HepG2 (cell line): ENCODE measurements around the gene KRTAP10-5. TPM values are rescaled to one million over a fixed set of nuclear protein-coding genes. Genes with fewer than 3 reads are reported as not detected.

Source experiments
- ATAC-seq: fragments of 200-7000 bp; cut with Tn5 transposase; 3 replicates; pipeline ENCODE4 v1.9.1; 2020; ENCODE audit warnings: mild to moderate bottlenecking, moderate library complexity
- BruUV-seq: library from RNA; stranded (reverse); fragments of 400-500 nt; replicated peaks from 2 replicates; lab custom pipeline; 2021; lab: Mats Ljungman, UMichigan
- CTCF ChIA-PET: fragments of 300-600 bp; formaldehyde crosslinking; extraction: SDS; loops from one replicate; lab custom pipeline; 2021; ENCODE audit warnings: low total read pairs, inconsistent platforms, low intra/inter-chr PET ratio; lab: Yijun Ruan, JAX
- POLR2A ChIA-PET: fragments of 350-600 bp; sonication (Branson Sonifier 250); formaldehyde crosslinking; loops from one replicate; lab custom pipeline; 2020; ENCODE audit warnings: antibody characterized with exemption, inconsistent platforms; lab: Yijun Ruan, JAX
- DNase-seq: peaks from one replicate; pipeline ENCODE4 v3.0.0-alpha.2; 2015; ENCODE audit warnings: low spot score
- FAIRE-seq: peaks from 3 replicates; lab custom pipeline; 2011; peaks lifted over from hg19 to GRCh38; lab: Jason Lieb, UNC
- H2AFZ ChIP-seq: one replicate; pipeline ENCODE4 v1.6.1; 2011; ENCODE audit warnings: low read length, inconsistent platforms
- H3K27ac ChIP-seq: fragments of 300-600 bp; 3 replicates; pipeline ENCODE4 v1.8.0; 2011; ENCODE audit warnings: mixed run types, mild to moderate bottlenecking, mixed read lengths, low read length, inconsistent platforms; ENCODE audit not compliant: insufficient read depth; ENCODE audit errors: extremely low read length
- H3K27me3 ChIP-seq, 2 experiments: fragments of 200-600 bp in 1 of 2; 2 replicates in 1 of 2; 3 replicates in 1 of 2; pipeline versions ENCODE4 v1.6.0 to v1.8.0; 2011; ENCODE audit warnings: low read length in 2 of 2, mild to moderate bottlenecking in 2 of 2, moderate library complexity in 2 of 2, inconsistent platforms in 1 of 2; ENCODE audit not compliant: insufficient read depth in 2 of 2, control insufficient read depth in 1 of 2
- H3K36me3 ChIP-seq, 2 experiments: fragments of 200-600 bp in 1 of 2; replicated peaks in 1 of 2; 2 replicates in 1 of 2; 3 replicates in 1 of 2; pipeline versions ENCODE4 v1.5.1 to v1.8.0; 2011; ENCODE audit warnings: low read length in 2 of 2, inconsistent platforms in 1 of 2; ENCODE audit not compliant: insufficient read depth in 2 of 2, control insufficient read depth in 1 of 2
- H3K4me1 ChIP-seq: 2 replicates; pipeline ENCODE4 v1.5.1; 2012; ENCODE audit warnings: low read length, inconsistent platforms; ENCODE audit not compliant: insufficient read depth
- H3K4me2 ChIP-seq: 2 replicates; pipeline ENCODE4 v1.6.0; 2011; ENCODE audit warnings: low read depth, low read length, inconsistent platforms
- H3K4me3 ChIP-seq, 3 experiments: fragments of 200-600 bp in 1 of 3; sonication (generic), shearing (Covaris generic) in 1 of 3; replicated peaks in 1 of 3; 2 replicates each; pipeline ENCODE4 v1.5.1; 2011 to 2016; ENCODE audit warnings: low read length in 3 of 3, inconsistent platforms in 2 of 3, low read depth in 2 of 3, mild to moderate bottlenecking in 2 of 3, control low read depth in 1 of 3, mixed read lengths in 1 of 3; ENCODE audit not compliant: insufficient read depth in 1 of 3
- H3K79me2 ChIP-seq: one replicate; pipeline ENCODE4 v1.6.1; 2011; ENCODE audit warnings: low read length, inconsistent platforms; ENCODE audit not compliant: insufficient read depth
- H3K9ac ChIP-seq: 2 replicates; pipeline ENCODE4 v1.6.0; 2011; ENCODE audit warnings: mild to moderate bottlenecking, low read depth, low read length, inconsistent platforms; ENCODE audit not compliant: insufficient read depth
- H3K9me3 ChIP-seq: 2 replicates; pipeline ENCODE4 v1.5.1; 2012; ENCODE audit warnings: mild to moderate bottlenecking, low read length
- H4K20me1 ChIP-seq: 2 replicates; pipeline ENCODE4 v1.6.0; 2011; ENCODE audit warnings: inconsistent platforms, mild to moderate bottlenecking, low read length, moderate library complexity; ENCODE audit not compliant: insufficient read depth
- AGO2 ChIP-seq: fragments of 200-400 bp; formaldehyde crosslinking; optimal IDR thresholded peaks from 2 replicates; pipeline ENCODE3; 2017; ENCODE audit warnings: mild to moderate bottlenecking, low read depth, low read length, moderate library complexity
- HMG20A ChIP-seq: IDR thresholded peaks from 2 replicates; pipeline ENCODE4 v1.6.1; 2016; ENCODE audit warnings: borderline replicate concordance
- KDM1A ChIP-seq: IDR thresholded peaks from 2 replicates; pipeline ENCODE4 v1.6.1; 2016; ENCODE audit warnings: missing compliant biosample characterization
- NCOA5 ChIP-seq: sonication (generic); formaldehyde crosslinking; IDR thresholded peaks from 2 replicates; pipeline ENCODE4 v1.4.0; 2020; ENCODE audit warnings: missing genetic modification reagents
- POLR2AphosphoS5 ChIP-seq: IDR thresholded peaks from 2 replicates; pipeline ENCODE4 v1.6.1; 2012; ENCODE audit warnings: low read depth, low read length
- SIN3B ChIP-seq: fragments of 150-350 bp; IDR thresholded peaks from 2 replicates; pipeline ENCODE4 v1.6.1; 2014; ENCODE audit warnings: low read length
- SMAD3 ChIP-seq: sonication (generic); formaldehyde crosslinking; IDR thresholded peaks from 2 replicates; pipeline ENCODE4 v1.4.0; 2020; ENCODE audit warnings: missing genetic modification reagents
- ZFYVE20 ChIP-seq: sonication (generic); formaldehyde crosslinking; IDR thresholded peaks from 2 replicates; pipeline ENCODE4 v1.8.0; 2023; ENCODE audit warnings: low read depth, mild to moderate bottlenecking, moderate library complexity, missing genetic modification reagents, borderline replicate concordance
- ZNF34 ChIP-seq: sonication (generic); formaldehyde crosslinking; IDR thresholded peaks from 2 replicates; pipeline ENCODE4 v1.4.0; 2020; ENCODE audit warnings: mild to moderate bottlenecking, missing genetic modification reagents, borderline replicate concordance
- ZSCAN12 ChIP-seq: sonication (generic); formaldehyde crosslinking; IDR thresholded peaks from 2 replicates; pipeline ENCODE4 v1.9.0; 2021; ENCODE audit warnings: mild to moderate bottlenecking, missing genetic modification reagents
- WGBS: methylation state at CpG from one replicate; pipeline ENCODE4 v1.1.6; 2017; ENCODE audit warnings: low lambda C conversion rate; 5-methylcytosine and 5-hydroxymethylcytosine counted together
- in situ Hi-C: cut with HindIII; loops from 2 replicates; pipeline ENCODE4 v1.10.0; 2017; ENCODE audit warnings: low pct_unique_long_range_greater_than_20kb; ENCODE audit not compliant: extremely low pct_ligation_motif_present
- intact Hi-C: fragments of 100-400 bp; cut with micrococcal nuclease; formaldehyde crosslinking; loops from one replicate; pipeline ENCODE4 v1.10.0; 2022; ENCODE audit not compliant: unreplicated experiment
- polyA plus RNA-seq, 8 experiments: library from polyadenylated mRNA; depleted of rRNA in 3 of 8; stranded (reverse) in 7 of 8; unstranded in 1 of 8; fragments of >200 nt; fragmentation: Illumina TruSeq in 4 of 8; extraction: Trizol in 4 of 8; gene quantifications; 2 replicates each; pipeline versions ENCODE4 v1.2.1 to v1.2.3, GENCODE V29; 2011 to 2016; ENCODE audit warnings: low read depth in 4 of 8, missing spikeins in 1 of 8, mixed read lengths in 1 of 8; ENCODE audit not compliant: insufficient read depth in 1 of 8
- total RNA-seq, 5 experiments: library from RNA; depleted of rRNA; stranded (reverse); fragments of >200 nt; fragmentation: Illumina TruSeq; extraction: Trizol; gene quantifications; 2 replicates each; pipeline ENCODE4 v1.2.3, GENCODE V29; 2016; ENCODE audit warnings: low read depth in 1 of 5
- TF ChIP-seq, protein P1 (sequence below): sonication (generic); formaldehyde crosslinking; IDR thresholded peaks from 2 replicates; pipeline ENCODE4 v1.4.0; 2020; ENCODE audit warnings: mild to moderate bottlenecking, missing genetic modification reagents
- TF ChIP-seq, protein P2 (sequence below), 2 experiments: sonication (generic) in 1 of 2; formaldehyde crosslinking in 1 of 2; IDR thresholded peaks; 2 replicates each; pipeline versions ENCODE4 v1.4.0 to v1.6.1; 2018 to 2020; ENCODE audit warnings: missing genetic modification reagents in 2 of 2, borderline replicate concordance in 1 of 2, low read depth in 1 of 2, mild to moderate bottlenecking in 1 of 2, missing biosample characterization in 1 of 2

The KRTAP10-5 gene
- total and polyA plus RNA-seq, 2 of the 13 experiments (the other 11 are each of a cell fraction or from before 2014, with no cell fraction given) = not detected

DNA sequence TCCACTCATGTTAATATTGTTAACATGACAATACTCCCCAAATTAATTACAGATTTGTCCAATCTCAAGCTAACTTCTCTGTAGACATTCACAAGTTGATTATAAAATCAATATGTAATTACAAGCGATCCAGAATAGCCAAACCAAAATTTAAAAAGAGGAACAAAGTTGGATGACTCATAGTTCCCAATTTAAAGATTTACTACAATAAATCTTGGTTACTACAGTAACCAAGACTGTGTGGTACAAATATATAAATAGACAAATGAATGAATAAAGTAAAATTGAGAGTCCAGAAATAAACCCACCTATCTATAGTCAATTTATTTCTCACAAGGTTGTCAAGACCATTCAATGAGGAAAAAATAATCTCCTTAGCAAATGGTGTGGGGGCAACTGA lies 14.0 kb downstream of the KRTAP10-5 start:
- Histone ChIP-seq H3K36me3 (no peaks in the 10 kb centered on the region), H3K27ac (no peak overlapping the region), H3K9ac (no peak overlapping the region), H3K4me2 (no peak overlapping the region), H3K4me3 (no peak overlapping the region), H2AFZ (no peak overlapping the region), H4K20me1 (no peaks in the 10 kb centered on the region), H3K9me3 (peaks cover 5% of the 10 kb centered on the region), H3K79me2 (no peaks in the 10 kb centered on the region), H3K4me1 (no peaks in the 10 kb centered on the region), H3K27me3 (no peaks in the 10 kb centered on the region; a peak in 1 of 5 replicates)
- DNase-seq = no peak
- no peak for ATAC-seq
- in situ Hi-C loops (no loop called here), intact Hi-C loops (no loop called here)
- no peak for FAIRE-seq
- POLR2A ChIA-PET = no interaction called here
- no peak for TF ChIP-seq POLR2AphosphoS5
- no peak for TF ChIP-seq HMG20A
- no peak for TF ChIP-seq SIN3B
- 12% methylated on average over 1 of the region's 1 CpG for WGBS
- BruUV-seq = no TSS peak
- CTCF ChIA-PET = no interaction called here

DNA sequence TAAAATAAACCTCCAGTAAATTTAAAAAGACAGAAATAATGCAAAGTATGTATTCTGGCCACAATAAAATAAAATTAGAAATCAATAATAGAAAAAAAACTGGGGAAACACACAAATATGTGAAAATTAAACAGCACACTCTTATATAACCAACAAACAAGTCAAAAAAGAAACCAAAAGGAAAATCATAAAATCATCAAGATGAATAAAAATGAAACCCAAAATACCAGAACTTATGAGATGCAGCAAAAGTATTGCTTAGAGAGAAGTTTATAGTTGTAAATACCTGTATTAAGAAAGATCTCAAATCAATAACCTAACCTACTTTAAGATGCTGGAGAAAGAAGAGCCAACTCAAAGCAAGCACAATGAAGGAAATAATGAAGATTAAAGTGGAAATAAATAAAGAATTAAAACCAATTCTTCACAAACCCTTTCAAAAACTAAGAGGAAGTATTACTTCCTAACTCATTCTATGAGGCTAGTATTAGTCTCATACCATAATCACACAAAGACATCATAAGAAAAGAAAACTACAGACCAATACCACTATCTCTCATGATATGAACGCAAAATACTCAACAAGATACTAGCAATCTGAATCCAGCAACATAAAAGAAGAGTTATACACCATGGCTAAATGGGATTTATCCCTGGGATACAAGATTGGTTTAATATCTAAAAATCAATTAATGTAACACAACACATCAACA lies 15.4 kb downstream of the KRTAP10-5 start:
- in situ Hi-C loops (no loop called here), intact Hi-C loops (no loop called here)
- FAIRE-seq (no peak), ATAC-seq (no peak), DNase-seq (no peak)
- no peak overlapping the region for H3K4me3 ChIP-seq
- TF ChIP-seq AGO2 (no peak), NCOA5 (CRISPR knock-in tag) (no peak), KDM1A (CRISPR knock-in tag) (no peak), SMAD3 (no peak), ZSCAN12 (no peak), ZFYVE20 (no peak), ZNF34 (no peak)
- TF ChIP-seq, protein P1, sequence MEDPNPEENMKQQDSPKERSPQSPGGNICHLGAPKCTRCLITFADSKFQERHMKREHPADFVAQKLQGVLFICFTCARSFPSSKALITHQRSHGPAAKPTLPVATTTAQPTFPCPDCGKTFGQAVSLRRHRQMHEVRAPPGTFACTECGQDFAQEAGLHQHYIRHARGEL (CRISPR knock-in tag) = no peak
- TF ChIP-seq, protein P2, sequence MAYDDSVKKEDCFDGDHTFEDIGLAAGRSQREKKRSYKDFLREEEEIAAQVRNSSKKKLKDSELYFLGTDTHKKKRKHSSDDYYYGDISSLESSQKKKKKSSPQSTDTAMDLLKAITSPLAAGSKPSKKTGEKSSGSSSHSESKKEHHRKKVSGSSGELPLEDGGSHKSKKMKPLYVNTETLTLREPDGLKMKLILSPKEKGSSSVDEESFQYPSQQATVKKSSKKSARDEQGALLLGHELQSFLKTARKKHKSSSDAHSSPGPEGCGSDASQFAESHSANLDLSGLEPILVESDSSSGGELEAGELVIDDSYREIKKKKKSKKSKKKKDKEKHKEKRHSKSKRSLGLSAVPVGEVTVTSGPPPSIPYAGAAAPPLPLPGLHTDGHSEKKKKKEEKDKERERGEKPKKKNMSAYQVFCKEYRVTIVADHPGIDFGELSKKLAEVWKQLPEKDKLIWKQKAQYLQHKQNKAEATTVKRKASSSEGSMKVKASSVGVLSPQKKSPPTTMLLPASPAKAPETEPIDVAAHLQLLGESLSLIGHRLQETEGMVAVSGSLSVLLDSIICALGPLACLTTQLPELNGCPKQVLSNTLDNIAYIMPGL (CRISPR knock-in tag; IDR thresholded peaks at IDR 0.05; ENCODE audit: borderline replicate concordance in 1 of 2, low read depth in 1 of 2) = no peak
- H2AFZ ChIP-seq = no peak overlapping the region
- CTCF ChIA-PET = no interaction called here
- H4K20me1 ChIP-seq = no peaks in the 10 kb centered on the region
- BruUV-seq = no TSS peak
- H3K9me3 ChIP-seq = no peaks in the 10 kb centered on the region
- H3K79me2 ChIP-seq = no peaks in the 10 kb centered on the region
- no peaks in the 10 kb centered on the region for H3K4me1 ChIP-seq
- POLR2A ChIA-PET = no interaction called here
- H3K36me3 ChIP-seq = no peaks in the 10 kb centered on the region
- 0% methylated on average over 1 of the region's 1 CpG for WGBS
- no peak overlapping the region for H3K9ac ChIP-seq
- H3K4me2 ChIP-seq = no peak overlapping the region
- H3K27ac ChIP-seq = no peak overlapping the region
- no peaks in the 10 kb centered on the region; a peak in 1 of 5 replicates for H3K27me3 ChIP-seq
